GM12874 (cell line): ENCODE results near the gene RPTOR.

Source experiments
- TF ChIP-seq, protein P1 (sequence below): IDR thresholded peaks from 2 replicates; pipeline ENCODE4 v1.5.1; 2011; ENCODE audit warnings: low read depth, mild to moderate bottlenecking, control low read depth, low read length, moderate library complexity; ENCODE audit not compliant: insufficient read depth

The RPTOR gene

DNA sequence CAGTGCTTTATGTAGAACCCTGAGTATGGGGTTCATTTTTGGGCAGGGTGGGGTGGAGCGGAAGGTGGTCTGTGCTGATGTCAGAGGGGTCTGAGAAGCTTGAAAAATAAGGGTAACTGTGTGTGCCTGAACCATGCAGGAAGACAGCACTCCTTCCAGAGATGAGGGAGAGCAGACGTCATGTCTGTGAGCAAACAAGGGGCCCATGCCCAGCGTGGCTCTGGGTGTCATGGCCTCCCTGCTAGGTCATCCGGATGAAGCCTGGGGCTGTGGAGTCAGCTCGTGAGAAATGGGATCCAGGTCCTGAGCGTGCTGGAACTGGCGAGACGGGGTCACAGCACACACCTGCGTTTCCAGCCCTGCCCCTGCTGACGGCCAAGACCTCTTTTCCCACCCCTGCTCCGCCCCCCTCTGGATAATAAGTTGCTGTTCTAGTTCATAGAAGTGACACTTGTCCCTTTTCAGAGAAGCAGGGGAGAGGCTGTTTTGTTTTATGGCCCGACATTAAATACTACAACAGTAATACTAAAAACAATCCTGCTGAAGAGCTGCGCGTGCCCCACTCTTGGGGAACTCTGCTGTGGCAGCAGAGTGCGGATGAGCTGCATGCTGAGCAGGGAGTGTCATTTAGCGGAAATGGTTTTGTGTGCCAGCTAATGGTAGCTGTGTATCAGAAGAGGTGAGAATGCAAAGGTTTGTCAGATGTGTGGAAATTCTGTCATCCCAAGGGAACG is 92.6 kb downstream of the RPTOR start:
- TF ChIP-seq, protein P1, sequence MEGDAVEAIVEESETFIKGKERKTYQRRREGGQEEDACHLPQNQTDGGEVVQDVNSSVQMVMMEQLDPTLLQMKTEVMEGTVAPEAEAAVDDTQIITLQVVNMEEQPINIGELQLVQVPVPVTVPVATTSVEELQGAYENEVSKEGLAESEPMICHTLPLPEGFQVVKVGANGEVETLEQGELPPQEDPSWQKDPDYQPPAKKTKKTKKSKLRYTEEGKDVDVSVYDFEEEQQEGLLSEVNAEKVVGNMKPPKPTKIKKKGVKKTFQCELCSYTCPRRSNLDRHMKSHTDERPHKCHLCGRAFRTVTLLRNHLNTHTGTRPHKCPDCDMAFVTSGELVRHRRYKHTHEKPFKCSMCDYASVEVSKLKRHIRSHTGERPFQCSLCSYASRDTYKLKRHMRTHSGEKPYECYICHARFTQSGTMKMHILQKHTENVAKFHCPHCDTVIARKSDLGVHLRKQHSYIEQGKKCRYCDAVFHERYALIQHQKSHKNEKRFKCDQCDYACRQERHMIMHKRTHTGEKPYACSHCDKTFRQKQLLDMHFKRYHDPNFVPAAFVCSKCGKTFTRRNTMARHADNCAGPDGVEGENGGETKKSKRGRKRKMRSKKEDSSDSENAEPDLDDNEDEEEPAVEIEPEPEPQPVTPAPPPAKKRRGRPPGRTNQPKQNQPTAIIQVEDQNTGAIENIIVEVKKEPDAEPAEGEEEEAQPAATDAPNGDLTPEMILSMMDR: no peak

DNA sequence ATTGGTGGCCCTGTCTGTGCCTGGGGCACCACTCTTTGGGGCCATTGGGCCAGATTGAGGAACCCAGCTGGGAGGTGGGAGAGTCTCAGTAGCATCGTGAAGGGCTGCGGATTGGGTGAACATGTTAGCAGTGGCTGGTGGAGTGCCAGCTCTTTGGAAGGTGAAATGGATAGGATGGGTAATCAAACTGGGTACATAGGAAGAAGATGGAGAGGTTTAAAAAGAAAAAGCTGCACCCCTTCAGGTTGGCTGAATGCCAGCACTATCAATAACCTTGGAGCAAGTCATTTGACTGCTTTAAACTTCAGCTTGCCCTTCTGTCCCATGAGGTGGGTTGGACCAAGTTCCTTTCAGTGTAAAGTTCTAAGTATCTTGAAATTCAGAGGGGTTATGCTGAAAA is 95.0 kb downstream of the RPTOR start:
- TF ChIP-seq, protein P1: no peak

DNA sequence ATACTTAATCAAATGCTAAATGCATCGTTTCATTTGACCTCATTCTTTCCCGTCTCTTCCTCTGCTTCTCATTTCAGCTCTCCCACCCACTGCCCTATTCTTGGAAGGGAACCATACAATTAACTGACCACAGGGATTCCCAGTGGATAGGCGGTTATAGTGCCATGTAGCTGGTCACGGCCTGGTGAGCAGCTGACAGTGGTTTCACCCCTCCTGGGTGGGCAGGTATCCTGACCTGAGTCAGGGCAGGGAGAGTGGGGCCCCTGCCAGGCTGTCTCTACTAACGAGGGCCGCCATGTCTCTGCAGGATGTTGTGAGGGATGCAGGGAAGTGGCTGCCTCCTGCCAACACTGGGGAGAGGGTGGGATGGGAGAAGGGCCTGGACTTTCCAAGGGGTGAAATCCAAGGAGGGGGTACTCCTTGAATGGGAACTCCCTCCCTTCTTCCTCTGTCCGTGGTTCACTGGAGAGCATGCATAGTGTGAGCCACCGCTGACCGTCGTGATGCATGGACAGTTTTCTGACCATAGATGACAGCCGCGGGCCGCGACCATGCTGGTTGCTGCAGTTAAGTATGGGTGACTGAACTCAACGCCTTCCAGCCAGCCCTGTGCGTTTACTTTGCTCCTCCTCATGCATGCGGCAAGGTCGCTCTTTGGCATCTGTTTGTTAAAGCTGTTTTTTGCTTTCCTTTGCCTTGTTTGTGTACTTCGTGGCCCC is 95.9 kb downstream of the RPTOR start:
- TF ChIP-seq, protein P1: no peak

DNA sequence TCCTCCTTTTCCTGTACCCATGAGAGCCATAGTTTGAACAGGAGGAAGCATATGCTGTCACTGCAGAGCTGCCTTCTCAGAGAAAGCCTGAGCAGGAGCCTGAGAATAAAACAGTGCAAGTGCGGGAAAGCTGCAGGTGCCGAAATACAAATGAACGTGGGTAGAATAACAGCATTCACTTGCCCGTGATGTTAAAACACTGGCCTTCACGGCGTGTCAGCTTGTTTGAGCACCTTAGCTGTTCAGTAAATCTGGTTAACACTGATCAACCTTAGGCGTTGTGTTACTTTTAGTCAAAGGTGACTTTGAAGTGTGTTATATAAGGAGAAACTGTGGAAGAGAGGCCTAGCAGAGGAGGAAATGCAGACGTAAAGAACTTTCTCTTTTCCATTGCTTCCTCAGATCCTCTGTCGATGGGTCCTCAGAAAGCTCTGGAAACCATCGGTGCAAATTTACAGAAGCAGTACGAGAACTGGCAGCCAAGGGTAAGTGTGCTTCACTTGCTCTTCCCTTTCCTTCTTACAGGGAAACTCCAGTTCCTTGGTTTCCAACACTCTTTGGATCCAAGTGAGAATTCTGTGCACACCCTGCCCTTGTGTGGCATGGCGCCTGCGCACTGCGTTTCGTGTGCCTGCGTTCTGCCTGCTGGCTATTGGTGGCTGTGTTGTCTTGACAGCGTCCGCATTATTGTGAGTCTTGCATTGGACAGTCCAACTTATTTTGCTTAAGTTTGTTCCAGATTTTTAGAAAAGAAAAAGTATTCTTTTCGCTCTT is 98.9 kb downstream of the RPTOR start:
- TF ChIP-seq, protein P1: no peak

DNA sequence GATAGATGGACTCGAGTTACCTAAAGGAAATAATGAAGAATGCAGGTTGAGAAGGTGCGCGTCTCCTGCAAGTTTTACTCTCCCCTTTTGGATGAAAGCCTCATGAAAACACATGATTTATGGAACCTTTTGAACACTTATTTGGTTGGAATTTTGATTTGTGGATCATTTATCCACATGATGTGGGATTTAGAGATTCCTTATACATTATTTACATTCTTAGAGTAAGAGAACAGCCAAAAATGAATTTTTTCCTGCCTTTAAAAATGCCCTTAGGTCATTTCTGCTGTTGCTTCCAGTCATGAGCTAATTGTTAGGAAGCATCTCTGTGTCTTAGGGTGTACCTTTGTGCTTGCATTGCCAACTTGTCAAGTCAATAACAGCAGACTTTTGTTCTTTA is 99.9 kb downstream of the RPTOR start:
- TF ChIP-seq, protein P1: no peak

DNA sequence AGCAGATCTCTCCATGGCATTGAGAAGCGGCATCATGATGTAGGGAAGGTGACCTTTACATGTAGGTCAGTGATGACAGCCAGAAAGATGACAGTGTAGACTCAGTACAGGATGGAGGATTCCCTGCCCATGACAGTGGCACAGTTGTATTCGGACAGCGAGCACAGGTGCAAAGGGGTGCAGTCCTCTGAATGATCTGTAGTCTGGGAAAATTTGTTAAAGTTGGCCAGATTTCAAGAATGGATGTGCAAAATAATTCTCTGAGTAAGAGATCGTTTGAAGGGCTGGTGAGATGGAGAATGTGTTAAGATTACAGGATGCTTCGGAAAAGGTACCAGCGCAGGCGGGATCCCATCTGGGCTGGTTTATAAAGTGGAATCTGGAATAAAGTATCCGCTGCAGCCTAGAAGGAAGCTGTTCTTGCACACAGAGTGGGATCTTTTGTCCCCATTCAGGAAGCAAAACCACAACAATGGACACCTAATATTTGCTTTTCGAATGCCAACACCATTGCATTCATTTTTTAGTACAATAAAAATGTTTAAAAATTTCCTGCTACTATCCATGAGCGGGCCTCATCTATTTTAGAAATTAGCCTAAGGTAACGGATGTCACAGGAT is 101.2 kb downstream of the RPTOR start:
- TF ChIP-seq, protein P1: no peak

DNA sequence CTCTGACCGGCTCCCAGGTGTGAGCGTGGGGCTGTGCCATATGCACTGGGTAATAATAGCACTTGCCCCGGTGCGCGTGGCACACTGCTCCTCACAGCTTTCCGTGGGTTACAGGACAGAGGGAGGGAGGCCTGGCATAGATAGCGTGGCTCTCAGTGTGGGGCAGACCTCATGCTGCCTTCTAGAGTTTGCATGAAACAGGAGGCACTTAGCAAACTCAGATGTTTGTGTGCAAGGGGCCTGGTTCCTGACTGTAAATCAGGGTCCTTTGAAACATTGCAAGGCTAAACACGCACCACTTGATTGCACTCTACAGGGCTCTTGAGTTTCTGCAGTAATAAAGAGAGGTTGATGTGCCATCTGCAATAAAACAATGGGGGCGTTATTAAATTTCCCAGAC is 101.7 kb downstream of the RPTOR start:
- TF ChIP-seq, protein P1: no peak
